HG03280 (cell line): ENCODE measurements around the gene KATNIP.
"Not testable (repeated sequence)": the region's sequence is repeated elsewhere in the genome, so short reads cannot be mapped to it uniquely, and the experiment has no call there.

Source experiments
- ATAC-seq: cut with Tn5 transposase; IDR thresholded peaks from one replicate; pipeline ENCODE4 v1.9.1; 2021; ENCODE audit warnings: mild to moderate bottlenecking, moderate library complexity; ENCODE audit not compliant: unreplicated experiment

The KATNIP gene

GRCh38 chr16:27531826-27532800, 17.8 kb upstream of the KATNIP start:
- no peak for ATAC-seq

GRCh38 chr16:27534256-27534655, 15.7 kb upstream of the KATNIP start:
- no peak for ATAC-seq

GRCh38 chr16:27538528-27538927, 11.4 kb upstream of the KATNIP start:
- ATAC-seq, result no peak

GRCh38 chr16:27539120-27539519, 10.8 kb upstream of the KATNIP start:
- ATAC-seq, result no peak

- no peak for ATAC-seq
Observed at GRCh38 chr16:27539636-27540035, 10.3 kb upstream of the KATNIP start.

GRCh38 chr16:27543801-27544200, 6.1 kb upstream of the KATNIP start:
- ATAC-seq, result no peak

GRCh38 chr16:27544671-27545070, 5.3 kb upstream of the KATNIP start:
- ATAC-seq, result no peak

DNA sequence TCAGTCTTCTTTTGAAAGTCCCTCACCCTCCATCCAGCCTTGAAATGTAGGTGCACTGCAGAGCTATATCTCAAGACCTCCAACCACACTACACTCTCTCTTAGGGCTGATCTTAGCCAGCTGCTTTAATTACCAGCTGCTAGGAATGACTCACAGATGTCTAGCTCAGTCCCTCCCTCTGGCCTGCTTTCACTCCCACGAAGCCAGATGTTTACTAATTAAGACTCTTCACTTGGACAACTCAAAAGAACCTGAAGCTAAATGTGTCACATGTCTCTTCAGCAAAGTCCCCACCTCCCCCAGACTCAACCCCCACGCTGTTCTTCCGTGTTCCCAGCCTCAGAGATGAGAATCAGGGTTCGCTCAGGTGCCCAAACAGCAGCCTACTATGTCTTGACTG, 2.8 kb upstream of the KATNIP start:
- no peak for ATAC-seq

- no peak for ATAC-seq
Observed at GRCh38 chr16:27547851-27548250, 2.1 kb upstream of the KATNIP start.

DNA sequence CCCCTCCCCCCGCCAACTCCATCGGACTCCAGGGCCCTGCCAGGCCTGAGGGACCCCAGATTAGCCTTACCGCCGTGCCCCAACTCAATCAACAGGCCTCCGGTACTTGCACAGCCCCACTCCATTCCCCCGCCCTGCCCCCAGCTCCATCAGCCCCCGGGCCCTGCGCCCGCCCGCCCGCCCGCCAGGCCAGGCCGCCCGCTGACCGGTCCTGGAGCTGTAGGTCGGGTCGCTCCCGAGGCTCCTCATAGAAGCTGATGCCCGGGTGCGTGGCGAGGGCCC, 539 bp upstream of the KATNIP start:
- ATAC-seq, result peak; percentile 23

- no peak for ATAC-seq
Observed at GRCh38 chr16:27550582-27550920, 607 bp downstream of the KATNIP start.

DNA sequence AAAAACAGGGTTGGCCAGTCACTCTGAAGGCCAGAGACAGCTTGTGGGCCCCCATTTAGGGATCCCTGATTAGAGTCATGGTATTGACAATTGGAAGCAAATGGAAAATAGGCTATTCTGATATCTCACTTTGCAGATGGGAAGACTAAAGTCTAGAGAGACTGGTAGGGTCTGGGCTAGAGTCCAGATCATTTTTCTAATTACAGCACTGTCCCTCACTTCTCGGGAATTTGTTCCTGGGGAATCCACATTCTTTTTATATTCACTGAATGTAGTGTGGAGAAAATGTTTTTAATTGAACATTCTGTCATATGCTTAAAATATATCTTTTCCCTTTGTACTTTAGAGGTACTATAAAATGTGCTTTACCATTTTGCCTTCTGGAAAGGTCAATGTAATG, 1.1 kb downstream of the KATNIP start:
- ATAC-seq, result no peak

DNA sequence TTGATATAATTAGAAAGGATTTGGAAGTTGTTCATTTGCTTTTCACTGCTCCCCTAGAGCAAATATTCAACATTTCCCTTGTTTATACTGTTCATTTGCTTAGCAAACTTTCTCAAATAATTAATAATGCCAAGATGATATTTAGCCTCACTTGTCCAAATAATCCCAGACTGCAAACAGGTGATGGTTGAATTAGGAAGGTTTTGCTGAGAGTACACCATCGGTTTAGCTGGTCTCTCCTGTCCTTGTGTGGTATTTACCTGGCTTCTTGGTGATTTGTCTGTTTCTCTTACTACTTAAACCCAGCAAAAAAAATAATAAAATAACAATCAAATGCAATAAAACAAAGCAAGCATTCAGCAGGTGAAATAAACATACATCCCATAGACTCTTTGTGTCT, 6.5 kb downstream of the KATNIP start:
- ATAC-seq, result no peak

GRCh38 chr16:27558434-27558833, 8.5 kb downstream of the KATNIP start:
- ATAC-seq, result no peak

DNA sequence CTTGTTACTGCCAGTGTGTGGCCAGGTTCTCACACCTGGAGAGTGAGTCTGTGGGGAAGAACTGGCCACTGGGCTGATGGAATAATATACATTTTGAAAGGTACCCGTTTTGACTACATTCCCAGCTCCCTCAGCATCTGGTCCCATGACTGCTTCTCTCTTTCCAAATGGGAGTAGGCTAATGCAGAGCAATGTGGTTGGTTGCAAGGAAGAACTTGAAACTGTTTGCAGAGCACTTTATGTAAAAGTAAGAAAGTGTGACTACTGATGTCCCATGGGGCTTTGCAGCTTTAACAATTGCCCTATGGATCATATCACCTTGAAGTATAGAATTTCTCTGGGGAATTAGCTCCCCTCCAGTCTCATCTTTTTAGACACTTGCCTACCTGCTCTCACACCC, 9.0 kb downstream of the KATNIP start:
- ATAC-seq, result no peak

DNA sequence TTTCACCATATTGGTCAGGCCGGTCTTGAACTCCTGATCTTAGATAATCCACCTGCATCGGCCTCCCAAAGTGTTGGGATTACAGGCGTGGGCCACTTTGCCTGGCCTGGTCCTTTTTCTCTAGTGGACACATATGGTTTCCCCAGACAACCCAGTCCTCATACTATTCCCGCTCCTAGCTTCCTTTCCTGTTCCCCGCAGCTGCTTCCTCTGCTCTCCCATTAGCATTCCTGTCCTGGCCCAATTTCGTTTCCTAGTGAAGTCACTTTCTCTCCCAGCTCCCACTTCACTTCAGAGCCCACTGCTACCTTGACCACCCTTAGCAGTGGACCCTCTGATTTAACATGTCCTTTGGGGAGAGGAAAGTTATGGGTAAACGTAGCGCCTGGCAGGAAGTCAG, 11.3 kb downstream of the KATNIP start:
- no peak for ATAC-seq

- ATAC-seq, result no peak
Observed at GRCh38 chr16:27564224-27564623, 14.3 kb downstream of the KATNIP start.

DNA sequence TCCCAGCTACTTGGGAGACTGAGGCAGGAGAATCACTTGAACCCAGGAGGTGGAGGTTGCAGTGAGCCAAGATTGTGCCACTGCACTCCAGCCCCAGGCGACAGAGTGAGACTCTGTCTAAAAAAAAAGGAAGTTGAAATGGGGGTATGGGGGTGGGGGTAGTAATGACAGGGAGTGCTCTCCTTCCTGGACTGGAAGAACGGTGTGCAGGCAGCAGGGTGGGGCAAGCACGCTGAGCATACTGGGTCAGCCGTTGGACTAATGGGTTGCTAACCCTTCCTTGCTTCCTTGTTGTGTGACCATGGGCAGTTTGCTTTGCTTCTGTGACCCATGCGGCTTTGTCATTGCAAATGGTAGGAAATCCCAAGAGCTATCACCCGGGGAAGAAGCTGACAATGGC, 16.5 kb downstream of the KATNIP start:
- no peak for ATAC-seq

- no peak for ATAC-seq
Observed at GRCh38 chr16:27568077-27568476, 18.1 kb downstream of the KATNIP start.

DNA sequence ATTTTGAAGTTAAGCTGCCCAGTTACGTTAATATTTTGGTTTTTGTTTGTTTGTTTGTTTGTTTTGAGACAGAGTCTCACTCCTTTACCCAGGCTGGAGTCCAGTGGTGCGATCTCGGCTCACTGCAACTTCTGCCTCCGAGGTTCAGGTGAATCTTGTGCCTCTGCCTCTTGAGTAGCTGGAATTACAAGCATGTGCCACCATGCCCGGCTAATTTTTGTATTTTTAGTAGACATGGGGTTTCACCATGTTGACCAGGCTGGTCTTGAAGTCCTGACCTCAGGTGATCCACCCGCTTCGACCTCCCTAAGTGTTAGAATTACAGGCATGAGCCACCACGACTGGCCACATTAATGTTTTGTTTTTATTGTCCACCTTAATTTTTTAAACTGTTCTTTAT, 21.0 kb downstream of the KATNIP start:
- not testable (repeated sequence) for ATAC-seq

DNA sequence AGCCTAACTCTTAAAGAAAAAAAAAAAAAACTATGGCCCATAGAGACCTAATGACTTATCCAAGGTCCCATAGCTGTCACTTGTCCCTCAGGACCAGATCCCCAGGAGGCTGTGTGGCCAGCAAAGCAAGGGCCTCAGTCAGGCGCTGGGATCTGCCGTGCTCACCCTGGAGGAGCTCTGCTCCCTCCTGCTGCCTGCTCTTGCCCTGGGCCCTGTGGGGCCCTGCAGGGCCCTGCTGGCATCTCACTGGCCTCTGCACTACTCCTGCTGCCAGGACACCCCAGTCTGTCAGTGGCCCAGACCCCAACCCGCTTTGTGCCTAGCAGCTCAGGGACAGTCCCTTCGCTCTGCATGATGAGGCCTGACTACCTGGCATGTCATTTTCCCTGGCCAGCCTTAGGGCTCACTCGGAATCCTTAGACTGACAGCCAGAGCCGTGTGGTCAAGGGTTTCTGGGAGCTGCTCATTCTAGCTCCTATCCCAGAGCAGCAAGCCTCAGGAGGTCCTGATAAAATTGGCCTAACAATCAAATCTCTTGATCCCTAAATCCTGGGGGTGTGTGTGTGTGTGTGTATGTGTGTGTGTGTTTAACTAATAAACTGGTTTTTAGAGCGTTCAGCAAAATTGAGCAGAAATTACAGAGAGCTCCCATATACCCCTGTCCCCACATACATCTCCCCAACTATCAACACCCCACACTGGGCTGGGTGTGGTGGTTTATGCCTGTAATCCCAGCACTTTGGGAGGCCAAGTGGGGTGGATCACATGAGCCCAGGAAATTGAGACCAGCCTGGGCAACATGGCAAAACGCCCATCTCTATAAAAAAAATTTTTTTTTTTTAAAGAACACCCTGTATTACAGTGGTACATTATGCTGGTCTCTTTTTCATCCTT, 21.7 kb downstream of the KATNIP start:
- no peak for ATAC-seq

DNA sequence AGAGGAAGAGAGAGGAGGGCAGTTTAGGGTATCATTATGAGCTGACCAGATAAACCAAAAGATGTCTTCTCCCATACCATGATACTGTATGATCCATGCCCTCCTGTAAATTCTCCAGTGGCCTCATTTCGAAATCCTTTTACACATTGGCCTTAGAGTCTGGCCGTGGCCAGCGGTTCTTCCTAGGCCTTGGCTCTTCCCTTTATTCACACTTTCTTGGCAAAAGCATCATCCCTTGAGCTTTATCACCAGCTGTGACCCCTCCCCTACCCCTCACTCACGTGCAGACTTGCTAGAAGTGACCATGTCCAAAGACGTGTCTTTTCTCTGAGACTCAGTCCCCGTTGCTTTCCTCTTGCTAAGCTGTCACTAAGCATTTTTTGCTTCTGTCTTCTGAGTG, 22.8 kb downstream of the KATNIP start:
- ATAC-seq, result no peak
